GM21723 (cell line): Measurements from ENCODE around the gene ELF3.
"Not testable (repeated sequence)": the region's sequence is repeated elsewhere in the genome, so short reads cannot be mapped to it uniquely, and the experiment has no call there.

Experiments
- ATAC-seq: cut with Tn5 transposase; IDR thresholded peaks from one replicate; pipeline ENCODE4 v1.9.1; 2021; ENCODE audit warnings: mild to moderate bottlenecking, moderate library complexity; ENCODE audit not compliant: unreplicated experiment

Gene ELF3

GRCh38 chr1:202034149-202034682 lies 23.8 kb downstream of the ELF3 start:
- ATAC-seq: no peak

- no peak for ATAC-seq
These were observed 24.5 kb downstream of the ELF3 start for GRCh38 chr1:202034683-202035462.

- no peak for ATAC-seq
These were observed 26.4 kb downstream of the ELF3 start for GRCh38 chr1:202036595-202037387.

- no peak for ATAC-seq
These were observed 27.4 kb downstream of the ELF3 start for GRCh38 chr1:202037706-202038296.

- no peak for ATAC-seq
These were observed 28.4 kb downstream of the ELF3 start for GRCh38 chr1:202038688-202039346.

- no peak for ATAC-seq
These were observed 35.3 kb downstream of the ELF3 start for GRCh38 chr1:202045705-202046104.

GRCh38 chr1:202046227-202046626 lies 35.8 kb downstream of the ELF3 start:
- ATAC-seq: no peak

GRCh38 chr1:202046748-202047708 lies 36.6 kb downstream of the ELF3 start:
- no peak for ATAC-seq

GRCh38 chr1:202047977-202048376 lies 37.6 kb downstream of the ELF3 start:
- ATAC-seq: no peak

GRCh38 chr1:202049129-202049528 lies 38.7 kb downstream of the ELF3 start:
- no peak for ATAC-seq

GRCh38 chr1:202054094-202054493 lies 43.7 kb downstream of the ELF3 start:
- no peak for ATAC-seq

GRCh38 chr1:202054673-202055072 lies 44.3 kb downstream of the ELF3 start:
- not testable (repeated sequence) for ATAC-seq

GRCh38 chr1:202056644-202057334 lies 46.4 kb downstream of the ELF3 start:
- ATAC-seq: no peak

- not testable (repeated sequence) for ATAC-seq
These were observed 46.9 kb downstream of the ELF3 start for GRCh38 chr1:202057335-202057704.

- ATAC-seq: no peak
These were observed 47.9 kb downstream of the ELF3 start for GRCh38 chr1:202058001-202058908.

GRCh38 chr1:202061055-202061454 lies 50.7 kb downstream of the ELF3 start:
- no peak for ATAC-seq

GRCh38 chr1:202061787-202062186 lies 51.4 kb downstream of the ELF3 start:
- ATAC-seq: not testable (repeated sequence)

- not testable (repeated sequence) for ATAC-seq
These were observed 52.2 kb downstream of the ELF3 start for GRCh38 chr1:202062636-202063035.
